HG03135 (cell line): ENCODE results near the gene MTM1.
A peak's percentile ranks its signal among the peaks of the same experiment; 100 is the strongest.

Experiments
- ATAC-seq: cut with Tn5 transposase; IDR thresholded peaks from one replicate; pipeline ENCODE4 v1.9.1; 2021; ENCODE audit warnings: mild to moderate bottlenecking, moderate library complexity; ENCODE audit not compliant: unreplicated experiment

The MTM1 gene

DNA sequence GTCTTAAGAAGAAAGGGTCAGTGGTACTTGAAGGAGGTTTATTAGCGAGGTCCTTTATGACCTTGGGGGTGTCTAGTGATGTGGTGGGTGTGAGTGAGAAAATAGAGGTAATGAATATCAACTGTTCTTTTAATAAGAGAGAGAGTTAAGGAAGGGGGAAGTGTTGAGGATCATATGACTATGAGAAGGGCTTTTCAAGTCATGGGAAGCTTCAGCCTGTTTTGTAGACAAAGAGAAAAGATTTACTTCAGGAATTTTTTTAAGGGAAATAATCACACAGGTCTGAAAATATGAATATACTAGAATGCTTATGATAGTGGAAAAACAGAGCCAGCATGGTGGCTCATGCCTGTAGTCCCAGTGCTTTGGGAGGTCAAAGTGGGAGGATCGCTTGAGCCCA is 83.5 kb downstream of the MTM1 start:
- no peak for ATAC-seq

DNA sequence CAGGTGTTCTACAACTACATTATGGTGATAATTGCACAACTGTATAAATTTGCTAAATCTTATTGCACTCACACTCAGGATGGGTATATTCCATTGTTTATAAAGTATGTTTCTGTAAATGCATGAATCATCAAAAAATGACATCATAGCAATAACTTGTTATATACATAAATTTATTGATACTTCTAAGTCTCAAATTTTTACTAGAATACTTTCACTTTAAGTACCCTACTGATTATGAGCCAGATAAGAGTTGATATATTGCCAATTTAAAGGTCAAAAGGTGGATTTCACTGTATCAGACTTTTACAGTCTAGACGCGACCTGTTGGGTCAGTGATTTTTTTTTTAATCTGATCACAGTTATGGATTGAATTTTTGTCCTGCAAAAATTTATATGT is 87.4 kb downstream of the MTM1 start:
- ATAC-seq = no peak

DNA sequence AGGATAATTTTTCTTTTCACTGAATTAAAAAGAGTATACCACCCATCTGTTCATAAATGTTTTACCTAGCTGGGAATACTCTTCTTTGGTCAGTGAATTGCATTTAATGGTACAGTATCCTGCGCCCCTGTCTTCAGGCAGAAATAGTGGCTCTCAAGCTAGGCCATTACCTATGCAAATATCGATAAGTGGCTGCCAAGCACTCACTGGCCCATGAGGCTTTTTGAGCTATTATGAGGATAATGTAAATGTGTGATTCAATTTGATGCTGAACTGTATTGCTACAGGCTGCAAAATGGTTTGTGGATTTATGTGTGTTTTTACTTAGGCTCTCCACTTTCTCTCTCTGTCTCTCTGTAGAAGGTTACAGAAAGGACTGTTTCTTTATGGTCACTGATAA is 94.7 kb downstream of the MTM1 start:
- ATAC-seq = no peak

DNA sequence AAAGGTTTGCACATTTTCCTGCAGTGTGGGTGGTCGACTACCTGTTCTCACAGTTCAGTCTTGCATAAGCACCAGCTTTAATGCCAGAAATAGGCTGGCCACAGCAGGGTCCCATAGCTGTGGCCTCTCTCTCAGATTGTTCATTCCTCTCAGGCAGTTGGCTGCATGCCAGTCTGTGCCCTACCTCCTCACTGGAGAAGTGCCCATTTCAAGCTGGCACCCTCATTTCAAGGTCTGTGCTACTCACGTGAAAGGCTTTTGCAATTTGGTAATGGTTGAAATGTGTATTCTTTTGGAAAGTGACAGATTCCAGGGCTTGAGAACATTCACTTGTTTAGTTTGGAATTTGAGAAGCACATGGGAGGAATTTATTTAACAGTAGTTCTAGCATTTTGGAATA is 95.9 kb downstream of the MTM1 start:
- ATAC-seq = no peak

DNA sequence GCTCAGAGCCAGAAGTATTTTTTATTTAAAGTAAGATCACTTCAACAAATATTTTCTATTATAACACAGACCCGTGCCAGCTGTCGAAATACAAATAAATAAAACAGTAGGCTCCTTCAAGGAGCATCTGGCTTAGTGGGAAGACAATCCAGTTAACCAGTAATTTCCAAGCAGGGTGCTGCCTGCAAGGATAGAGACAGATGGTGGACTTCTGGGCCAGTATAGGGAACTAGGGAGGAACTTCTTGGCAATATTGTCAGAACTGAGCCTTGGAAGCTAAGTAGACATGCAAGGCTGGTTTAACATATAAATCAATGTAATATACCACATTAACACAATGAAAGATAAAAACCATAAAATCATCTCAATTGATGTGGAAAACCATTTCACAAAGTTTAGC is 107.8 kb downstream of the MTM1 start:
- ATAC-seq = no peak

DNA sequence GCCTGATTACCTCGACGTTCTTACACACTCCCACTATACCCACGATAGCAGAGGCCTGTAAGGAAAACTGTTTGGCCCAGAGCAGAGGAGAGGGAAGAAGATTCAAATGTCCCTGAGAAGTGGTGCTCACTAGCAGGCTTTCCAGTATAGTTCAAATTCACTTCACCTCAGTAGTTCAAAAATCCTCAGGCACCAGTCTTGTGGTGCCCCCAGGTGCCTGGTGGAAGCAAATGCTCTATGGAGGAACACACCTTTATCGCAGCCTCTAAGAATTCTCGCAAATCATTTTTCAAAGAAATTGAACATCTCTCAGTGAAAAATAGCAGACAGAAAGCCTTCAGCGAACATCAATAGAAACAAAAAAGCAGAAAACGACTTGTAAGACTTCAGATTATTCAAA is 112.6 kb downstream of the MTM1 start:
- ATAC-seq = no peak

DNA sequence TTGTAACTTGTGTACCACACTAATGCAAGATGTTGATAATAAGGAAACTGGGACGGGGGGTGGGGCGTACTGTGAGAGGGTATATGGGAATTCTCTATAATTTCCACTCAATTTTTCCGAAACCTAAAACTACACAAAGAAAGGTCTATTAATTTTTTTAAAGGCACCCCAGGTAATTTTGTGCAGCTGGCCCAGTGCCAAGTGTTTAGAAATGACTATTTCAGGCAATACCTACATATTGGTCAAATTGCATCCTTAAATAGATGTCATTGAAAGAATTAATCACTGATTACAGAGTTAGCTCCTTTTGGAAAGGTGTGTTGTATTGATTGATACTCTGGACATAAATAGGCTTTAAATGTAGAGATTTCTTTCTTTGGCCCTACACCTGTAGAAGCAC is 114.7 kb downstream of the MTM1 start:
- ATAC-seq = no peak

DNA sequence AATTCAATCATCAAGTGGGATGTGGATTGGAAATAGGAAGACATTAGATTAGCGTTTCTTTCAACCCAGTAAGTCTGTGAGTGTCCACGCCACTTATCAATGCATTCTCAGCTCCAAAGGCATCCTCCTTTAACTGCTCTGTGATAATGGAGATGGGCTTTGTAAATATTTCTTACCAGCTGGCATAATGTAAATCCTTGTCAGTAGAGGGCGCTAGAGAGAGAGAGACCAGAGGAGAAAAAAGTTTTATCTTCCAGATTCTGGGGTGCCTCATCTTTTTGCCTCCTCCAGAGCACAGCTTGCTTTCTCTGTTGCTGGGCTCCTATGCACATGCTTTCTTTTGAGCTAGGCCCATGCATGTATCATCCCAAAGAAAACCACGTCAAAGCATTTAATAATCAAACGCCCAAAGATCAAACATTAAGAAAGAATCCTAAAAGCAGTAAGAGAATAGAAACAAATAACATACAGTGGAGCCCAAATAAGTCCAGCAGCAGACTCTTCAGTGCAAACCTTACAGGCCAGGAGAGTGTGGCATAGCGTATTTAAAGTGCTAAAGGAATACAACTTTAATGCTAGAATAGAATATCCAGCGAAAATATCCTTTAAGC is 115.2 kb downstream of the MTM1 start:
- ATAC-seq = no peak

DNA sequence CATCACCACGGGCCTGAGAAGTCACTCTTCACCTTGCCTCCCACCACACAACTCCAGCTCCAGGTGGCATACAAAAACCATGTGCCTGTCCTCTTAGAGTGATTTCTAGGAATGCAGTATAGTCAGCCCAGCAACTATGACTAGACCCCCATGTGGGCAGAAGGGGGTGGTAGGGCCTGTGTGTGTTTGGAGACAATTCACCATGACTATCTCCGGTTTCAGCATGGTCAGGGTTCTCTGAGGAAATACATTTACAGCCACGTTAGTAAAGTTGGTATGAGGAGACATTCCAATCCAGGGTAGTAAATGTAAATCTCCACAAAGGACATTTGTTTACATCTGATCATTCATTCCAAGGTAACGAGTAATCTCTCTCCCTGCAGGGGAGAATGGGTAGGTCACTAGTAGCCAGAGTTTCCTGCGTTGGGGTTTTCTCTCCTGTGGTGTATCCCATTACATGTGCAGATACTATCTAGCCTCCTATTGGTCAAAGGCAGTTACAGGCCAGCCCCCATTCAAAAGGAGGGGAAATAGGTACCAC is 120.6 kb downstream of the MTM1 start:
- no peak for ATAC-seq

DNA sequence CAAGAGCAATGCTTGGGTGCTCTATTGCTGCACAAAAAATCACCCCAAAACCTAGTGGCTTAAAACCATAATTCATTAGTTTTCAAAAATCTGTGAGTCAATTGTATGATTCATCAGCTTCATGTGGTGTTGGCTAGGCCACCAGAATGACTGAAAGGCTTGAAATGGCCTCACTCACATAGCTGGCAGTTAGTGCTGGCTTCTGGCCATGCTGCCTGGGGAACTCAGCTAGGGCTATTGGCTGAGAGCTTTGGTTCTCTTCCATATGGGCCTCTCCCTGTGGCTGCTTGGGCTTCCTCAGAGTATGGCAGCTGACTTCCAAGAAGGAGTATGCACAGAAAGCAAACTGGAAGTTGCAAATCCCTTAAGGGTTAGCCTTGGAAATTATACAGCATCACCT is 121.7 kb downstream of the MTM1 start:
- no peak for ATAC-seq

DNA sequence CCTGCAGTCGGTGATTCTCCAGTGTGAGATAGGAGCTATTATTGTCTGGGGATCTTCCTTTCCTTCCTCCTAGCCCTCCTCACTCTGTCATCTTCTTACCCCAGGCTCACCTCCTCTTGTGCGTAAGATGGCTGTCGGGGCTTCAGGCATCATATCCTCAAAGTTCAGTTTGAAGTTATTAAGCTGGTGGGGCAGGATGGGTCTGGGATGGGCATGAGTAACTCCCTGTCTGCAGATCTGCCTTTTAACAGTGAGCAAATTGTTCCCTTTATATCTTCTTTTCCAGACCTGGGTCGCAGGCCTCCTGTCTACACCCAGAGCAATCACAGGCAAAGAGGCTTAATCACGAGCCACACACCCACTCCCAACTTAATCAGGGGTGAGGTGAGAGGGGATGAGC is 123.9 kb downstream of the MTM1 start:
- no peak for ATAC-seq

DNA sequence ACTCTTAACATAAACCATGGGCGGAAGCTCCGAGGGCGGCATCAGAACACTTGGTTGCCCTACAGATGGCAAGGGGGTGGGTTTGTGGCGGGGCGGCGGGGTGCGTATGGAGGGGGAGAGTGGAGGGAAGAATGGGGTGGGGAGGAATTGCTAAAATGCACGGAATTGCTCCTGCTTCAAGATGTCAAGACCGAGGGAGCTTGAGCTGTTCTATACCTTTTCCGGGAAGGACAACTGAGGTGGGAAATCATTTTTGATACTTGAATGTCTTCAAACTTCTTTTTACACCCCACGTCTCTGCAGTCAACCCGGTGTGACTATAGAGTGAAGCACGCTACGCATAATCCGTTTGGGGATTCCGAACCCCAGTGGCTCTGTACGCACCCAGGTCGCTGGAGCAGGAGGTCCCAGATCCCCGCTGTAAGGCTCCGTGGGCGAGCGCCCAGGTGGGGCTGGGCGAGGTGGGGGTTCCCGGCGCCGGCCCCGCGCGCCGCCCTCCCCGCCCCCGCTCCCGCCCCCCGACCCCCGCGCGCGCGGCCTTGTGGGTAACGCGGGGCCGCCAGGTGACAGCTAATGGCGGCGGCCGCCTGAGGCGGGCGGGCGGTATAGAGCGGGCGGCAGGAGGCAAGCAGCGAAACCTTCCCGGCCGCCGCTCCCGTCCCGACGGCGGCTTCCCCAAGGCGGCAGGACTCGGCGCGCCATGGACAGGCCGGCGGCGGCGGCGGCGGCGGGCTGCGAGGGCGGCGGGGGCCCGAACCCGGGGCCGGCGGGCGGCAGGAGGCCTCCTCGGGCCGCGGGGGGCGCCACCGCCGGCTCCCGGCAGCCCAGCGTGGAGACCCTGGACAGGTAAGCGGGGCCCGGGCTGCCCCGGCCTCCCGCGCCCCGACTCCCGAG is 124.7 kb downstream of the MTM1 start, which contains the start of gene MTMR1:
TSS of gene MTMR1 (plus strand) at position 566 of the 894 bp plus-strand sequence. CDS start at position 701, 135 bp downstream.
- peak; percentile 47 for ATAC-seq

DNA sequence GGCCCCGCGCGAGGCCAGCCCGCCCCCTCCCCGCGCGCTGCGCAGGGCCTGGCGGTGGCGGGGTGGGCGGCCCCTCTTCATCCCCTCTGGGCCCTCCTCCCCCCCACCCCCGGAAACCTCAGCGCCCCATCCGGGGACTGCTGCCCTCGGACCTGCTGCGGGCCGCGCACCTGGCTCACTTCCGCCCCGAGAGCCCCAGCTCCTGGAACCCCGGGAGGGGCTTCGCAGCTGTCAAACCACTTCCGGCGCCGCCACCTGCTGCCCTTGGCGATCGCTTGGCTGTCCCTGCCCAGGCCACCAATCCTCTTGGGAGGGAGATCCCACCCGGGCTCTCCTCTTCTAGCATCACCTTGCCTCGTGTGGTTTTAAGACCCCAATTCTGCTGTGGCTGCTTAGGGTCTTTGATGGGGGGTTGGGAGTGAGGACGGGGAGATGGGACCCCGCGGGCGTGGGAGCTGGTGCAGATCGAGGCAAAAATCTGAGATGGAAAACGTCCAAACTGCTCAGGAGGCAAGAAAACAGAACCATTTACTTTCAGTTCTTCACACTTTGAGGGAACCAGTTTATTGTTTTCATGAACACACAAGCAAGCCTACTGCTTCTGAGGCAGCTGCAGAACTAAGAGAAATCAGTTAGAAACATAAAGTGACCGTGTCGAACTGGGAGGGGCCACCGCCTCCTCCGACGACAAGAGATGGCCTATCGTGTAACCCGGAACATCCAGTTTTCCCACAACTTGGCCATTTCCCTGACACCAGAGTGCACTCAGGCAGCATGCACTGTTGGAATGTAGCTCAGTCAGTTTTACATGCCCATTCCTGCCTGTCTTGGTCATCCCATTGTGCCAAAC is 125.5 kb downstream of the MTM1 start:
- ATAC-seq = peak; percentile 71

DNA sequence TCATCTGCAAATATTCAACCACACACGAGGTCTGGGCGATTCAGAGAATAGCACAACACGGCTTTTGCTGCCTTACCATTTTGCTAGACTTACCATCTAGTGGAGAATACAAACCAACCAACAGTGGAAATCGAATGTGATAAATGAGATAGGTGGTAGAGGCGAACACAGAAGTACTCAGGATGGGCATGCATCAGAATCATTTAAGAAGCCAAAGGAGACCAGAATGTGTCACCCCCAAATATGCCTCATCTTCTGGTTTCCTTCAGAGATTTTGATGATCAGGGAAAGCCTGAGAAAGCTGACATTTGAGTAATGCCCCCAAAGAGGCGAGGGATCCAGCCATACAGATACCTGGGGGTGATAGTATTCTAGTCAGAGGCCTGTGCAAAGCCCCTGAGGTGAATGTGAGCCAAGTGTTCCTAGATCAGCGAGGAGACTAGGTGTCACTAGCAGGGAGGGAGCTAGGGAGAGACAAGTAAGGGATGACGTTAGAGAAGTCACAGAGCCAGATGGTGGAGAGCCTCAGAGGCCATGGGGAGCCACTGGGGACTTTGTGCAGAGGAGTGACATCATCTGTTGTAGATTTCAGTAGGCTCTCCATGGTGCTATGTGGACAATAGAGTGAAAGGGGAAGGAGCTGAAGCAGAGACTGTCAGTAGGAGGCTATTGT is 126.5 kb downstream of the MTM1 start:
- no peak for ATAC-seq

DNA sequence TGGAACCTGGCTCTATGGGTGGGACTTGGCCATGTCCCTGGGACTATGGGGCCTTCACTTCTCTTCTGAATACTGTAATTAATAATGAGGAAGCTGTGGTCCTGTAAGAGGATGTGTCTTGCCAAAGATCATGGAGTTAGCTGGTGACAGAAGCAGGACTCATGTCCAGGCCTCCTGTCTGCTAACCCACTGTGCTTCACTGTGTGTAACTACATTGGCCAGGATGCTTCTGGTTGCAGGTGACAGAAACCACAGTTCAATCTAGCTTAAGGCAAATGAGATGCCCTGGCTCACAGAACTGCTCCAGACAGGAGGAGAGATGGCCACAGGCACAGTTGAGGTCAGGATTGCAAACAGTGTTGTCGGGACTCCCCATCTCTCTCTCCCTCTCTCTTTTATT is 127.9 kb downstream of the MTM1 start:
- no peak for ATAC-seq

DNA sequence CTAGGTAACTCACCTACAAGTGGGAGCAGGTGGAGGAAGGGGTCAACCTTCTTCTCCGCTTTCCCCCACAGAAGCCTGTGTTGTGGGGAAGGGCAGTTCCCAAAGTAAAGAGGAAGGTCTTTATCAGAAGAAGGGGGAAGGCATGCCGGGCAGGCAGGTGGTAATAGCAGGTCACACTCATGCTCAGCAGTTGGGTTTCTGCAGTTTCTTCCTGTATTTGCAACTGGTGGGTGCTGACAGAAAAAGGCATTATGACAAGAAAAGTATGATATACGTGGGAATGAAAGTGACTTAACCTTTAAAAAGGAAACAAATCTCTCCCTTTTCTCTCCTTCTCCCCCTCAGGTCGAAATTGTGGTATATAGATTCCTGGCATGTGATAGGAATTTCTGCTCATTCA is 128.4 kb downstream of the MTM1 start:
- no peak for ATAC-seq

DNA sequence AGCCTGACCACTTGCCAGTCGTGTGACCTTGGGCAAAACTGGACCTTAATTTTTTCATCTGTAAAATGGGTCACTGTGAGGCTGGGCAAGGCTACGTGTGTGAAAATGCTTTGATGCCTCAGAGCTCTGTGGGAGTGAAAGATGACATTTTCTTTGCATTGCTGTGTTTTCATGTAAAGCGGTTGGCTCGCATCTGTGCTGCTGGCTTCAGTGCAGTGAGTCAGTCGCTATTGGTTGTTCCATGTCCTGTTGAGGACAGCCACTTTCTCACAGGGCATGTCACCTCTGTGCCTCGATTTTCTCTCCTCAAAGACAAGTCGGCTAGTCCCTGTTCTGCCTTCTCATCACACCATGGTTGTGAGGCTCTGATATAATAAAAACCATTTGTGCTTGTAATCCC is 129.2 kb downstream of the MTM1 start:
- no peak for ATAC-seq

DNA sequence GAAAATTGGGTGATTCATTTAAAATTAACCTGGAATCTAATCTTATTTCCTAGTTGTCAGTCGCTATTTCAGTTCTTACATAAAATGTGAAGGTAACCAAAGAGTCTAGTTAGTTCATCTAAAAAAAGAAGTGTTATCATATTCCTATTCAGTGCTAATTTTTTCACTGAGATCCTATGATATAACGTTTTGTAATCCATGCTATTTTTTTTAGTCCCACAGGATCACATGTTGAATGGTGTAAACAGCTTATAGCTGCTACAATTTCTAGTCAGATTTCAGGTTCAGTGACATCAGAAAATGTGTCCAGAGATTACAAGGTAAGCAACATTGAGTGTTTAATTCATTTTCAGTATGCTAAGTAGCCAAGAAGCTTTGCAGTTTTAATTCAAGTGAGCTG is 130.6 kb downstream of the MTM1 start:
- ATAC-seq = no peak

DNA sequence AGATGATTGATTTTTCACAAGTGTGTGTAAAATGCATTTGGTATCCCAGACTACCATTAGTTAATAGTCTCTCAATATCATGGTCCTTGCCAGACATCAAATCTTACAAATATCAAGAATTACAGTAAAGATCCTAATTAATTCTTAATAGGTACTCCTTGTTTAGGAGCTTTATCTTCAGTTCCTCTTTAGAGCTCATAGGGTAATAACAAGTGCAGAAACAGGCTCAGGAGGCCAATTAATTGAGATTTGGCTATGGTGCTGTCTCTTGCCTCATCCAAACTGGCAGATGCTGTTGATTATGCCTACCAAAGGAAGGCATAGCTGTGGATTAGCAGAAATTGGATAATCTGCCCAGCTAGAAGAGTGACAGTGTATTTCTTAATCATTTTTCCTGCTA is 131.7 kb downstream of the MTM1 start:
- no peak for ATAC-seq

DNA sequence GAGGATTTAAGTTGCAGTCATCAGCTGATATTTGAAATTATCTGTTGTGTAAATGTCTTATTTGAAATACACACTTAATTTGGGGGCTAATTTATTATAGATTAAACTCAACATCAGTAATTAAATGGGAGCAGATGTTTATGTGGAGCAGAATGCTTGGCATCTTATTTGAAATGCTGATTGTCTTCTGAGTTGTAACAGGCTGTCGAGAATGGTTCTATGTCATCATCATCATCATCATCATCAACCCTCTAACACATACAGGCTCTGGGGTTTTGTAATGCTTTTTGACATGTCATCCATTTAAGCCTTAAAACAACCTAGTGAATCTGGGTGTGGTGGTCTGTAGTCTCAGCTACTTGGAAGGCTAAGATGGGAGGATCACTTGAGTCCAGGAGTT is 133.0 kb downstream of the MTM1 start:
- no peak for ATAC-seq
